IMR-90 (cell line): ENCODE measurements around the gene SEBOX. TPM values are rescaled to one million over a fixed set of nuclear protein-coding genes. Genes with fewer than 3 reads are reported as not detected.

Experiments
- ATAC-seq: fragments of 200-7000 bp; cut with Tn5 transposase; 2 replicates; pipeline ENCODE4 v1.9.1; 2020; ENCODE audit warnings: low read depth, mild to moderate bottlenecking, moderate library complexity
- Bru-seq: library from RNA; stranded (reverse); fragments of 400-500 nt; gene quantifications from one replicate; lab custom pipeline; 2021; lab: Mats Ljungman, UMichigan
- BruChase-seq, 2 experiments: library from RNA; stranded (reverse); fragments of 400-500 nt; gene quantifications; one replicate each; lab custom pipeline; 2021; lab: Mats Ljungman, UMichigan
- BruUV-seq: library from RNA; stranded (reverse); fragments of 400-500 nt; replicated peaks from 2 replicates; lab custom pipeline; 2021; lab: Mats Ljungman, UMichigan
- CTCF ChIA-PET: fragments of 300-600 bp; formaldehyde crosslinking; extraction: SDS; loops from one replicate; lab custom pipeline; 2021; ENCODE audit warnings: antibody characterized with exemption; lab: Yijun Ruan, JAX
- POLR2A ChIA-PET: fragments of 300-600 bp; sonication (Branson Sonifier 250); formaldehyde crosslinking; loops from one replicate; lab custom pipeline; 2022; ENCODE audit warnings: antibody characterized with exemption; ENCODE audit not compliant: unreplicated experiment; lab: Charles Lee
- DNase-seq: peaks from one replicate; pipeline ENCODE4 v3.0.0; 2013
- H2AFZ ChIP-seq: replicated peaks from 2 replicates; pipeline ENCODE3; 2013; ENCODE audit warnings: low read length, mild to moderate bottlenecking; ENCODE audit not compliant: poor library complexity
- H2AK5ac ChIP-seq: 2 replicates; pipeline ENCODE4 v1.6.1; 2013; ENCODE audit warnings: low read depth, low read length, inconsistent platforms
- H2AK9ac ChIP-seq: replicated peaks from 2 replicates; pipeline ENCODE3; 2013; ENCODE audit warnings: mild to moderate bottlenecking, low read depth, low read length, moderate library complexity; ENCODE audit not compliant: poor library complexity
- H2BK120ac ChIP-seq: 2 replicates; pipeline ENCODE4 v1.6.1; 2013; ENCODE audit warnings: low read depth, low read length, inconsistent platforms
- H2BK15ac ChIP-seq: 3 replicates; pipeline ENCODE4 v1.6.1; 2013; ENCODE audit warnings: low read depth, low read length, inconsistent platforms
- H2BK20ac ChIP-seq: 2 replicates; pipeline ENCODE4 v1.6.1; 2013; ENCODE audit warnings: low read depth, mild to moderate bottlenecking, inconsistent platforms, low read length, moderate library complexity
- H2BK5ac ChIP-seq: 2 replicates; pipeline ENCODE4 v1.6.1; 2013; ENCODE audit warnings: mild to moderate bottlenecking, low read depth, low read length, inconsistent platforms; ENCODE audit not compliant: poor library complexity, severe bottlenecking
- H3K14ac ChIP-seq: replicated peaks from 2 replicates; pipeline ENCODE4 v1.6.1; 2013; ENCODE audit warnings: low read depth, low read length, inconsistent platforms
- H3K18ac ChIP-seq: 2 replicates; pipeline ENCODE4 v1.6.1; 2013; ENCODE audit warnings: low read depth, low read length, control low read depth
- H3K23ac ChIP-seq: 2 replicates; pipeline ENCODE4 v1.6.1; 2013; ENCODE audit warnings: low read depth, low read length, inconsistent platforms
- H3K27ac ChIP-seq: 2 replicates; pipeline ENCODE4 v1.5.1; 2013; ENCODE audit warnings: mild to moderate bottlenecking, control low read depth, low read length; ENCODE audit not compliant: insufficient read depth
- H3K27me3 ChIP-seq: 2 replicates; pipeline ENCODE4 v1.6.1; 2013; ENCODE audit warnings: low read length; ENCODE audit not compliant: control insufficient read depth, insufficient read depth
- H3K36me3 ChIP-seq: 2 replicates; pipeline ENCODE4 v1.6.1; 2013; ENCODE audit warnings: low read length, mixed read lengths; ENCODE audit not compliant: control insufficient read depth, insufficient read depth
- H3K4ac ChIP-seq: 2 replicates; pipeline ENCODE4 v1.6.1; 2013; ENCODE audit warnings: low read depth, low read length, inconsistent platforms
- H3K4me1 ChIP-seq: 2 replicates; pipeline ENCODE4 v1.6.1; 2013; ENCODE audit warnings: low read length, mixed read lengths; ENCODE audit not compliant: control insufficient read depth, insufficient read depth
- H3K4me2 ChIP-seq: 2 replicates; pipeline ENCODE4 v1.6.1; 2013; ENCODE audit warnings: low read depth, mild to moderate bottlenecking, control low read depth, low read length, moderate library complexity
- H3K4me3 ChIP-seq: 2 replicates; pipeline ENCODE4 v1.5.1; 2013; ENCODE audit warnings: low read depth, mild to moderate bottlenecking, control low read depth, low read length, moderate library complexity; ENCODE audit not compliant: insufficient read depth
- H3K56ac ChIP-seq: 2 replicates; pipeline ENCODE4 v1.6.1; 2013; ENCODE audit warnings: low read length, inconsistent platforms; ENCODE audit not compliant: insufficient read depth; ENCODE audit errors: extremely low read depth
- H3K79me1 ChIP-seq, 2 experiments: 2 replicates each; pipeline ENCODE4 v1.6.1; 2013; ENCODE audit warnings: low read length in 2 of 2, inconsistent platforms in 1 of 2, low read depth in 1 of 2
- H3K9ac ChIP-seq: 2 replicates; pipeline ENCODE4 v1.6.1; 2013; ENCODE audit warnings: low read depth, low read length, control low read depth
- H3K9me1 ChIP-seq: 2 replicates; pipeline ENCODE4 v1.6.1; 2013; ENCODE audit warnings: low read length, inconsistent platforms; ENCODE audit not compliant: insufficient read depth
- H3K9me3 ChIP-seq: 2 replicates; pipeline ENCODE4 v1.6.1; 2013; ENCODE audit warnings: low read length; ENCODE audit not compliant: control insufficient read depth, insufficient read depth
- H4K20me1 ChIP-seq: 2 replicates; pipeline ENCODE4 v1.6.1; 2013; ENCODE audit warnings: low read length, inconsistent platforms; ENCODE audit not compliant: insufficient read depth
- H4K5ac ChIP-seq: 2 replicates; pipeline ENCODE4 v1.6.1; 2013; ENCODE audit warnings: mild to moderate bottlenecking, low read depth, low read length, control low read depth
- H4K8ac ChIP-seq, 2 experiments: 2 replicates each; pipeline ENCODE4 v1.6.1; 2013; ENCODE audit warnings: low read depth in 2 of 2, low read length in 2 of 2, control low read depth in 1 of 2, inconsistent platforms in 1 of 2
- H4K91ac ChIP-seq: 2 replicates; pipeline ENCODE4 v1.6.1; 2013; ENCODE audit warnings: low read depth, low read length, inconsistent platforms; ENCODE audit not compliant: insufficient read depth
- CHD1 ChIP-seq: IDR thresholded peaks from 2 replicates; pipeline ENCODE4 v1.6.1; 2012; ENCODE audit warnings: low read depth, low read length, improper control_type of control experiment
- NFE2L2 ChIP-seq: fragments of 150-350 bp; IDR thresholded peaks from 2 replicates; pipeline ENCODE4 v1.6.1; 2016; ENCODE audit warnings: low read depth, mild to moderate bottlenecking, low read length
- RAD21 ChIP-seq: IDR thresholded peaks from 2 replicates; pipeline ENCODE4 v1.6.1; 2012; ENCODE audit warnings: low read length, improper control_type of control experiment
- WGBS, 2 experiments: methylation state at CpG; one replicate each; pipeline versions ENCODE4 v1.1.5 to v1.1.7; 2013; ENCODE audit warnings: missing lambda C conversion rate in 2 of 2; ENCODE audit not compliant: insufficient read length in 1 of 2; ENCODE audit errors: extremely low coverage in 2 of 2; 5-methylcytosine and 5-hydroxymethylcytosine counted together
- dilution Hi-C: fragments of 300-500 bp; cut with HindIII; formaldehyde crosslinking; loops from one replicate; pipeline ENCODE4 v1.14.3; 2018; ENCODE audit warnings: low sequenced_read_pairs; ENCODE audit not compliant: unreplicated experiment
- in situ Hi-C: fragments of 300-500 bp; cut with MboI; formaldehyde crosslinking; loops from 3 replicates; pipeline ENCODE4 v1.14.3; 2019; ENCODE audit warnings: low sequenced_read_pairs, inconsistent platforms, mixed read lengths
- intact Hi-C: fragments of 100-400 bp; cut with micrococcal nuclease; formaldehyde crosslinking; loops from 2 replicates; pipeline ENCODE4 v1.10.0; 2022
- long read RNA-seq: library from polyadenylated mRNA; unstranded; transcript quantifications from one replicate; pipeline ENCODE4 v2.0.0, GENCODE V29; 2021; ENCODE audit not compliant: unreplicated experiment
- polyA plus RNA-seq, 3 experiments: library from polyadenylated mRNA; depleted of rRNA; stranded (reverse); fragments of >200 nt; gene quantifications; 2 replicates each; pipeline ENCODE4 v1.2.3, GENCODE V29; 2012; ENCODE audit warnings: low replicate concordance in 1 of 3
- total RNA-seq: library from RNA; depleted of rRNA; stranded (reverse); fragments of >200 nt; gene quantifications from 2 replicates; pipeline ENCODE4 v1.2.3, GENCODE V29; 2012; rRNA removed
- TF ChIP-seq, protein P1 (sequence below): fragments of 150-350 bp; IDR thresholded peaks from 2 replicates; pipeline ENCODE4 v1.6.1; 2016; ENCODE audit warnings: low read depth, mild to moderate bottlenecking, low read length, moderate library complexity, borderline replicate concordance
- TF ChIP-seq, protein P2 (sequence below): conservative IDR thresholded peaks from 2 replicates; pipeline ENCODE4 v1.5.1; 2012; ENCODE audit warnings: mild to moderate bottlenecking, low read depth, low read length, improper control_type of control experiment

Gene SEBOX, protein sequence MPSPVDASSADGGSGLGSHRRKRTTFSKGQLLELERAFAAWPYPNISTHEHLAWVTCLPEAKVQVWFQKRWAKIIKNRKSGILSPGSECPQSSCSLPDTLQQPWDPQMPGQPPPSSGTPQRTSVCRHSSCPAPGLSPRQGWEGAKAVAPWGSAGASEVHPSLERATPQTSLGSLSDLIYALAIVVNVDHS
- total RNA-seq (not detected in 2 replicates), polyA plus RNA-seq (2012; rRNA removed) (not detected in 2 replicates), Bru-seq, nascent RNA (not detected), BruChase-seq, experiment 1, labeled RNA remaining after a 6-hour chase (not detected), BruChase-seq, experiment 2, labeled RNA remaining after a 2-hour chase (not detected)
- polyA plus RNA-seq (2012; cell fraction: cytosol; rRNA removed), result not detected in 2 replicates
- not detected in 2 replicates for polyA plus RNA-seq (2012; cell fraction: nucleus; rRNA removed; ENCODE audit: low replicate concordance)
- long read RNA-seq, result 0 reads

DNA sequence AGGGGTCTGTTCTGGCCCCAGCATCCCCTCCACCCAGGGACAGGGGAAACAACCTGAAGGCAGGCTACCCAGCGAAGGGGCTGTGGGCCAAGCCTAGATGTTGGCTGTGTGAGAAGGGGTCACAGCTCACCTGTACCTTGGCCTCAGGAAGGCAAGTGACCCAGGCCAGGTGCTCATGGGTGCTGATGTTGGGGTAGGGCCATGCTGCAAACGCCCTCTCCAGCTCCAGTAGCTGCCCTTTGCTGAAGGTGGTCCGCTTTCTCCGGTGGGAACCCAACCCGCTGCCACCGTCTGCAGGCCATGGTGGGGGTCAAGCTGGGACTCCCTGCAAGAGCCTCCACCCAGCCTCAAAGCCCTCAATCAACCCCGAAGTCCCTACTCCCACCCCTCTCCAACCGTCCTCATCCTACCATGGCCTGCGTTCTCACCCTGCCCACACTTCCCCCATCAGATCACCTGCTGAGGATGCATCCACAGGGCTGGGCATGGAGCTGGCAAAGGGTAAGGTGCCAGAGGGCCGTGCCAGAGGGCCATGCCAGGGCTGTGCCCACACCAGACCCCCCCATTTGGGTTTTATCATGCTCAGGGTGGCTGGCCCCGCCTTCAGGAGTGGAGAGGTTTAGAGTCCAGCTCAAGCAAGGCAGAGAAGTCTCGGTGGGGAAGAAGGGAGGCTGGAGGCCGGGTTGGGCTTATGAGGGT lies at the start of gene SEBOX:
Gene SEBOX, minus strand, starts transcription at position 535 of the 699 bp plus-strand sequence. Its CDS starts 48 bp downstream, at position 487.
- POLR2A ChIA-PET, result no interaction called here
- no peak within 1 kb of the TSS for H3K4me2 ChIP-seq
- H3K36me3 ChIP-seq, result peaks cover 23% of the 10 kb centered on the region
- in situ Hi-C loops (no loop called here), dilution Hi-C loops (no loop called here), intact Hi-C loops (no loop called here)
- H3K27me3 ChIP-seq, result no peaks in the 10 kb centered on the region
- H3K27ac ChIP-seq, result no peak within 1 kb of the TSS
- H2BK20ac ChIP-seq, result no peak within 1 kb of the TSS
- H3K4me3 ChIP-seq, result no peak within 1 kb of the TSS
- H3K9ac ChIP-seq, result no peak within 1 kb of the TSS
- no peak within 1 kb of the TSS for H2AFZ ChIP-seq
- no TSS peak for BruUV-seq
- H2BK120ac ChIP-seq, result no peak within 1 kb of the TSS
- DNase-seq (no peak), ATAC-seq (no peak)
- peaks cover 2% of the 10 kb centered on the region; the same call in 1 of the 2 replicates for H3K9me1 ChIP-seq
- H3K4ac ChIP-seq, result no peak within 1 kb of the TSS
- H4K5ac ChIP-seq, result no peak within 1 kb of the TSS
- H4K20me1 ChIP-seq, result no peaks in the 10 kb centered on the region; the same call in 1 of the 2 replicates
- CTCF ChIA-PET, result no interaction called here
- 49% methylated on average over 2 of the region's 13 CpGs; no CpG with 5 or more reads in 1 of the 2 experiments for WGBS, 2 experiments
- H2BK15ac ChIP-seq, result no peak within 1 kb of the TSS
- H2BK5ac ChIP-seq, result no peak within 1 kb of the TSS
- TF ChIP-seq NFE2L2 (no peak), CHD1 (no peak), RAD21 (no peak)
- TF ChIP-seq, protein P1, sequence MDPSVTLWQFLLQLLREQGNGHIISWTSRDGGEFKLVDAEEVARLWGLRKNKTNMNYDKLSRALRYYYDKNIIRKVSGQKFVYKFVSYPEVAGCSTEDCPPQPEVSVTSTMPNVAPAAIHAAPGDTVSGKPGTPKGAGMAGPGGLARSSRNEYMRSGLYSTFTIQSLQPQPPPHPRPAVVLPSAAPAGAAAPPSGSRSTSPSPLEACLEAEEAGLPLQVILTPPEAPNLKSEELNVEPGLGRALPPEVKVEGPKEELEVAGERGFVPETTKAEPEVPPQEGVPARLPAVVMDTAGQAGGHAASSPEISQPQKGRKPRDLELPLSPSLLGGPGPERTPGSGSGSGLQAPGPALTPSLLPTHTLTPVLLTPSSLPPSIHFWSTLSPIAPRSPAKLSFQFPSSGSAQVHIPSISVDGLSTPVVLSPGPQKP, result no peak
- TF ChIP-seq, protein P2, sequence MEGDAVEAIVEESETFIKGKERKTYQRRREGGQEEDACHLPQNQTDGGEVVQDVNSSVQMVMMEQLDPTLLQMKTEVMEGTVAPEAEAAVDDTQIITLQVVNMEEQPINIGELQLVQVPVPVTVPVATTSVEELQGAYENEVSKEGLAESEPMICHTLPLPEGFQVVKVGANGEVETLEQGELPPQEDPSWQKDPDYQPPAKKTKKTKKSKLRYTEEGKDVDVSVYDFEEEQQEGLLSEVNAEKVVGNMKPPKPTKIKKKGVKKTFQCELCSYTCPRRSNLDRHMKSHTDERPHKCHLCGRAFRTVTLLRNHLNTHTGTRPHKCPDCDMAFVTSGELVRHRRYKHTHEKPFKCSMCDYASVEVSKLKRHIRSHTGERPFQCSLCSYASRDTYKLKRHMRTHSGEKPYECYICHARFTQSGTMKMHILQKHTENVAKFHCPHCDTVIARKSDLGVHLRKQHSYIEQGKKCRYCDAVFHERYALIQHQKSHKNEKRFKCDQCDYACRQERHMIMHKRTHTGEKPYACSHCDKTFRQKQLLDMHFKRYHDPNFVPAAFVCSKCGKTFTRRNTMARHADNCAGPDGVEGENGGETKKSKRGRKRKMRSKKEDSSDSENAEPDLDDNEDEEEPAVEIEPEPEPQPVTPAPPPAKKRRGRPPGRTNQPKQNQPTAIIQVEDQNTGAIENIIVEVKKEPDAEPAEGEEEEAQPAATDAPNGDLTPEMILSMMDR, result no peak
- no peak within 1 kb of the TSS for H2AK9ac ChIP-seq
- peaks cover 1% of the 10 kb centered on the region; the same call in 1 of the 2 replicates for H3K4me1 ChIP-seq
- no peak within 1 kb of the TSS for H3K56ac ChIP-seq
- no peak within 1 kb of the TSS for H3K23ac ChIP-seq
- H3K9me3 ChIP-seq, result no peaks in the 10 kb centered on the region
- H4K8ac ChIP-seq, result no peak within 1 kb of the TSS
- H2AK5ac ChIP-seq, result no peak within 1 kb of the TSS
- no peak within 1 kb of the TSS for H3K14ac ChIP-seq
- no peaks in the 10 kb centered on the region; a peak in 2 of 4 replicates for H3K79me1 ChIP-seq
- no peak within 1 kb of the TSS for H4K91ac ChIP-seq
- H3K18ac ChIP-seq, result no peak within 1 kb of the TSS
